Common myeloid progenitor, CD34-positive (primary cell): ENCODE results near the gene MUS81.

ENCODE experiments used
- CTCF ChIA-PET: fragments of 350-600 bp; sonication (Branson Sonifier 250); formaldehyde crosslinking; loops from one replicate; lab custom pipeline; 2021; ENCODE audit warnings: antibody characterized with exemption; lab: Charles Lee
- POLR2A ChIA-PET: fragments of 350-600 bp; sonication (Branson Sonifier 250); formaldehyde crosslinking; loops from one replicate; lab custom pipeline; 2021; ENCODE audit warnings: antibody characterized with exemption; lab: Charles Lee
- DNase-seq, 3 donors: peaks; one replicate each; pipeline versions ENCODE4 v3.0.0 to v3.0.0-alpha.2; 2013
- H3K27ac ChIP-seq, 2 experiments: 1 replicate in 1 of 2; 2 replicates in 1 of 2; pipeline ENCODE4 v1.7.0; 2013; ENCODE audit warnings: inconsistent platforms in 2 of 2, low read length in 2 of 2, mild to moderate bottlenecking in 2 of 2, low read depth in 1 of 2, moderate library complexity in 1 of 2; ENCODE audit not compliant: severe bottlenecking in 2 of 2, insufficient read depth in 1 of 2, poor library complexity in 1 of 2
- H3K27me3 ChIP-seq, 5 experiments: replicated peaks in 2 of 5; 1 replicate in 3 of 5; 2 replicates in 2 of 5; pipeline versions ENCODE4 v1.6.1 to v1.7.0; 2013; ENCODE audit warnings: low read length in 4 of 5, mild to moderate bottlenecking in 2 of 5, moderate library complexity in 2 of 5, inconsistent platforms in 1 of 5; ENCODE audit not compliant: insufficient read depth in 5 of 5, control insufficient read depth in 4 of 5
- H3K36me3 ChIP-seq, 4 experiments: 1 replicate in 2 of 4; 2 replicates in 2 of 4; pipeline versions ENCODE4 v1.6.1 to v1.7.0; 2013; ENCODE audit warnings: low read length in 3 of 4, control low read depth in 1 of 4, mild to moderate bottlenecking in 1 of 4; ENCODE audit not compliant: control insufficient read depth in 4 of 4, insufficient read depth in 4 of 4
- H3K4me1 ChIP-seq, 4 experiments: 1 replicate in 3 of 4; 2 replicates in 1 of 4; pipeline versions ENCODE4 v1.6.1 to v1.7.1; 2013; ENCODE audit warnings: low read length in 3 of 4, mild to moderate bottlenecking in 3 of 4, control low read depth in 1 of 4, inconsistent platforms in 1 of 4, moderate library complexity in 1 of 4; ENCODE audit not compliant: control insufficient read depth in 4 of 4, insufficient read depth in 4 of 4; ENCODE audit errors: control extremely low read depth in 1 of 4
- H3K4me3 ChIP-seq, 7 experiments: 1 replicate in 4 of 7; 2 replicates in 3 of 7; pipeline versions ENCODE4 v1.5.1 to v1.7.0; 2013; ENCODE audit warnings: mild to moderate bottlenecking in 7 of 7, low read length in 6 of 7, moderate library complexity in 6 of 7, inconsistent platforms in 2 of 7, low read depth in 2 of 7, control low read depth in 1 of 7; ENCODE audit not compliant: insufficient read depth in 4 of 7, control insufficient read depth in 1 of 7; ENCODE audit errors: extremely low read depth in 1 of 7
- H3K9me3 ChIP-seq, 5 experiments: 1 replicate in 4 of 5; 2 replicates in 1 of 5; pipeline versions ENCODE4 v1.6.1 to v1.7.1; 2013; ENCODE audit warnings: low read length in 4 of 5, mild to moderate bottlenecking in 2 of 5, inconsistent platforms in 1 of 5, low read depth in 1 of 5, moderate library complexity in 1 of 5; ENCODE audit not compliant: control insufficient read depth in 4 of 5, insufficient read depth in 2 of 5; ENCODE audit errors: control extremely low read depth in 1 of 5
- WGBS: methylation state at CpG from one replicate; pipeline ENCODE4 v1.1.5; 2013; ENCODE audit not compliant: insufficient coverage; 5-methylcytosine and 5-hydroxymethylcytosine counted together

The MUS81 gene

DNA sequence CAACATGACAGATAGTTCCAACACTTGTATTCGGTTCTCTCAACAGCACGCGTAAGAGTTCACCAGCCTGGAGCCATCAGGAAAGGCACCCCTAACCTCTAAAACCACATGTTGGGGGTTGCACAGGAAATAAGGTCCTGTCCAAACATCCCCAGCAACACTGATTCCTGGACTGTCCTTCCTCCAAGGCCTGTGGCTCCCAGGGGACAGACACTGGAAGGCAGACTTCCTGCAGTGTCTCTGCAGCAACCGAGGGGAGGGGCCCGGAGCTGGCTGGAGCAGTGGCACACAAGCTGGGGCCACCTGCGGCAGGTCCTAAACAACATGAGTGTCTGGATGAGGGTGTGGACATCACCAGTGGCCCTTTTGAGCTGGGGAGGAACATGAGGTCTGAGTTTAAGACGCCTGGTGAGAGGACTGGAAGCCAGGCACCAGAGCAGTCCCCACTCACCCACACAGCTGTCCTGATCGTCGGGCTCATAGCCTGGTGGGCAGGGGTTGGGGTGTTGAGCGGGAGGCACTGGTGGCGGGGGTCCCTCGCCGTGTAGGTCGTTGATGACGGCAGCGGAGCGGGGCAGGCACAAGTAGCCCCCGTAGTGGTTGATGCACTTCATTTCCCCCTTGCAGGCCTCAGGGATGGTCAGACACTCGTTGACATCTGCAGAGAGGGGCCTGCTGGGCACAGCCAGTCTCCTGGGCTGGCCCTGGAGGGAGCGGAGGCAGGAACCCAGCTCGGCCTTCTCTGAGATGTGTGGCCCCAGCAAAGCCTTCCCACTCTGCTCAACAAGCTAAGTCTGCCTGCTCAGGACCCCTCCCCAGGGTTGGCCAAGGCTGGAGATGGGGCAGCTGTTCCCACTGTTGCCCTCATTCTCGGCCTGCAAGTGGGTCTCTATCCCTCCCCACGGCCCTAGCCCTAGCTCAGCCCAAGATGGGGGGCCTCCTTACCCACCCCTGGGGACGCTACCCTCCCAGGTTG, 10.8 kb downstream of the MUS81 start:
- DNase-seq = peak in 1 of 3 donors; percentile 37
- ChIA-PET POLR2A (interaction anchor here (0.5 to 2.8 kb wide), 4 partner anchors 11 to 185 kb away, joined by 3 to 22 read pairs (median 4); partner anchors contain the start of genes CFL1 and MUS81), CTCF (interaction anchor here (0.7 to 11.0 kb wide), 8 partner anchors 8 to 264 kb away, joined by 3 to 168 read pairs (median 4); partner anchors contain the start of genes CCDC85B, FIBP, KAT5 and MUS81)
- H3K36me3 ChIP-seq = peaks cover 0 to 15% (median 9%) of the 10 kb centered on the region in 4 experiments
- 55% methylated on average over 23 of the region's 24 CpGs for WGBS
- no peaks in the 10 kb centered on the region for H3K9me3 ChIP-seq
- H3K27ac ChIP-seq = no peak overlapping the region
- no peaks in the 10 kb centered on the region for H3K27me3 ChIP-seq
- H3K4me1 ChIP-seq = peaks cover 0 to 52% (median 43%) of the 10 kb centered on the region in 4 experiments
- H3K4me3 ChIP-seq = peak overlapping the region in 2 of 7 experiments; percentile 13 to 50

DNA sequence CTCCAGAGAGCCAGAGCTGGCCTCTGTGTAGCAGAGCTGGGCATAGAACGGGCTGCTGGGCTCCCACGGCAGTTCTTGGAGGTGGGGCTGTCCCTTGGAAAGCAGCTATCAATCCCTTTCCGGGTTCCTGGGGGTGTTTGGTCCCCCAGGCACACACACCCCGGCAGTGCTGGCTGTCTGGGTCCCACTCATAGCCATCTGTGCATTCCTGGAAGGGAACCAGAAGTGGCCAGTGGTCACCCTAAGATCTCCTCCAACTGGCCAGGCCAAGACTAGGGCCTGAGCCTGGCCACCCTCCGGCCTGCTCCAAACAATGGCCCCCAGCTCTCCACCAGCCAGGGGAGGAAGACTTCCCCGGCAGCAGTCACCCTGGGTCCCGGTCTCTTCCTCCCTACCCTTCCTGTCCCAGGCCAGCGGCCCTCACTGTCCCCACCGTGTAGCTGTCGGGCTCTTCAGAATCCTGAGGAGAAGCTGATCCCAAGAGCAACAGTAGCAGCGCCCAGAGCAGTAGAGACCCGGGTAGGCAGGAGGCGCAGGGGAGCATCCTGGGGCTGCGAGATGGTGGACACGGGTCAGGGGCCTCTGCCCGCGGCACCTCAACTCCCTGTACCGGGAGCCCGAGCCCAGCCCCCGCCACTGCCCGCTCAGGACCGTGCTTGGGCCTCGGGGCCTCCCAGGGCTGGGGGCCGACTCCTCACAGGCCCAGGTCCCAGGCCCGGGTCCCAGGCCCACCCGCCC, 11.7 kb downstream of the MUS81 start:
- CTCF ChIA-PET = interaction anchor here (0.7 to 11.0 kb wide), 8 partner anchors 11 to 263 kb away, joined by 3 to 168 read pairs (median 4); partner anchors contain the start of genes CCDC85B, FIBP, KAT5 and MUS81
- Histone ChIP-seq H3K27me3 (no peaks in the 10 kb centered on the region), H3K27ac (no peak overlapping the region), H3K9me3 (no peaks in the 10 kb centered on the region), H3K4me1 (peaks cover 0 to 51% (median 43%) of the 10 kb centered on the region in 4 experiments), H3K36me3 (peaks cover 0 to 6% (median 4%) of the 10 kb centered on the region in 4 experiments), H3K4me3 (peak overlapping the region in 2 of 7 experiments; percentile 13 to 74)
- WGBS = 88% methylated on average over 22 of the region's 26 CpGs
- POLR2A ChIA-PET = interaction anchor here (1.1 to 2.8 kb wide), 3 partner anchors 12 to 20 kb away, joined by 4 to 22 read pairs (median 4); partner anchors contain the start of genes CFL1 and MUS81
- DNase-seq = no peak

DNA sequence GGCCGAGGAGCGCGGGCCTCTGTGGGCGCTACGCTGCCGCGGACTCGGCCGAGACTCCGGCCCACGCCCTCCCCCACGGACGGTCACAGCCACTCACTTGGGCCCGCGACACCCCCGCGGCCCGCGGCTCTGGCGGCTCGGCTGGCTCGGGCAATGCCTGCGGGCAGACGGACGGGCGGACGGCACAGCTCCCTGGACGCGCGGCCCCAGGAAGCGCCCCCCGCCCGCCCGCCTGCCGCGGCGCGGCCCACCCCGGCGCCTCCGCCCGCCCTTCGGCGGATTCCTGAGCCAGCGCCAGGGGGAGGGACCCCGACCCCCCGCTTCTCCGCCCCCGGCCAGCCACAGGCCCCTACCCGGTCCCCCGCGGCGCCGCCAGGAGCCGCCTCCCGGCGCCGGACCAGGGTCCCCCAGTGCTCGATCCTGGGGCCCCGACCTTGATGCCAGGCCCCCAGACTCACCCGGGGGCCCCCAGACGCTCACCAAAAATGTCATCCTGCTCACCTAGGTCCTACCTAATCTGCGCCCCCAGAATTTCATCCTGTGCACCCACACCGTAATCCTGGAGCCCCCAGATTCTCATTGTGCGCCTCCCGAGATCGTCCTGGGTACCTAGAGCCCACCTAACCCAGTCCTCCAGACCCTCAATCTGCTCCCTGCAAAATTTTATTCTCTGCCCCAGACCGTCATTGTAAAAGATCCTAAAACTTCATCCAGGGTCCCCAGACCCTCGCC, 12.5 kb downstream of the MUS81 start, which contains the start of gene EFEMP2:
TSS of gene EFEMP2 (minus strand) at position 215 of the 732 bp plus-strand sequence. CDS start 446 bp downstream, outside the sequence.
- peaks cover 0 to 51% (median 41%) of the 10 kb centered on the region in 4 experiments for H3K4me1 ChIP-seq

DNA sequence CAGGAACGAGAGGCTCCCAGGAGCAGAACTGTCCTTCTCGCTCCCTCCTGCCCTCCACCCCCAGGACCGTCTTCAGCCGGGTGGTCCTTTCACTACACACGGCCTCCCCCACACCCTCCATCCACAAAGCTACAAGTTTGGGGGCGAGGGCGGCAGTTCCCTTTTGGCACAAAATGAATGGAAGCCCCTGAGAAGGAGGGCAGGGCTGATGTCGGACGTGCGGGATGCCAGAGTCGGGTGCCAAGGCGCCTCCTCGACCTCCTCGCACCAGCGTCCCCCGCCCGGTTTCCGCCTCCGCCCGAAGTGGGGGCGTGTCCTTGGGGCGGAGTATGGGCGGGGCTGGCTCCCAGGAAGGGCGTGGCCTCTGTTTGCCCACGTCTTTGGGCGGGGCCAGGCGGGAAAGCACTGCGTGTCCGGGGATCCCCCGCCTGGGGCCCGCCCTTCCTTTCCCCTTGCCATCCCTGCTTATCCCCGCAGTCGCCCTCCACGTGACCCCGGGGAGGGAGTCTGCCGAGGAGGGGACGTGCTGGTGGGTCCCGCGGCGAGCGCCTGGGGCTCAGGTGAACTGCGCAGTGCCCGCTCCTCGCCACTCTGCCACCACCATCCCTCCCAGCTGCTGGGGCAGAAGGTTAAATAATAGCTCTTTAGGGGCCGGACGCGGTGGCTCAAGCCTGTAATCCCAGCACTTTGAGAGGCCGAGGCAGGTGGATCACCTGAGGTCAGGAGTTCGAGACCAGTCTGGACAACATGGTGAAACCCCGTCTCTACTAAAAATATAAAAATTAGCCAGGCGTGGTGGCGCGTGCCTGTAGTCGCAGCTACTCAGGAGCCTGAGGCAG, 13.3 kb downstream of the MUS81 start:
- ChIA-PET POLR2A (interaction anchor here (1.0 kb wide), 1 partner anchor 19 kb away, joined by 4 read pairs; no protein-coding TSS in a partner anchor), CTCF (interaction anchor here (7.7 to 11.0 kb wide), 2 partner anchors 12 kb away, joined by 81 to 168 read pairs; partner anchors contain the start of genes CCDC85B, FIBP and MUS81)
- Histone ChIP-seq H3K36me3 (peaks cover 0 to 1% (median 0%) of the 10 kb centered on the region in 4 experiments), H3K27me3 (no peaks in the 10 kb centered on the region), H3K9me3 (no peaks in the 10 kb centered on the region), H3K4me1 (peaks cover 0 to 53% (median 40%) of the 10 kb centered on the region in 4 experiments), H3K27ac (peak overlapping the region in 1 of 2 experiments; percentile 43), H3K4me3 (peak overlapping the region; percentile 10 to 82 (median 65))
- DNase-seq = peak; percentile 84 to 89 (median 89)
- WGBS = 2% methylated on average over 27 of the region's 54 CpGs

More for the DNA sequence above, 12.5 kb downstream of the MUS81 start, which contains the start of gene EFEMP2:
- peak within 1 kb of the TSS in 1 of 2 experiments; percentile 43 for H3K27ac ChIP-seq
- ChIA-PET POLR2A (interaction anchor here (1.1 to 2.8 kb wide), 2 partner anchors 13 to 15 kb away, joined by 4 to 22 read pairs; partner anchors contain the start of genes CFL1 and MUS81), CTCF (interaction anchor here (0.7 to 11.0 kb wide), 4 partner anchors 12 to 93 kb away, joined by 3 to 168 read pairs (median 42); partner anchors contain the start of genes CCDC85B, FIBP and MUS81)
- H3K9me3 ChIP-seq = no peaks in the 10 kb centered on the region
- H3K27me3 ChIP-seq = no peaks in the 10 kb centered on the region
- peak within 1 kb of the TSS; percentile 10 to 82 (median 65) for H3K4me3 ChIP-seq
- peak in 1 of 3 donors; percentile 19 for DNase-seq
- 2% methylated on average over 50 of the region's 69 CpGs for WGBS
- peaks cover 0 to 4% (median 2%) of the 10 kb centered on the region in 4 experiments for H3K36me3 ChIP-seq

DNA sequence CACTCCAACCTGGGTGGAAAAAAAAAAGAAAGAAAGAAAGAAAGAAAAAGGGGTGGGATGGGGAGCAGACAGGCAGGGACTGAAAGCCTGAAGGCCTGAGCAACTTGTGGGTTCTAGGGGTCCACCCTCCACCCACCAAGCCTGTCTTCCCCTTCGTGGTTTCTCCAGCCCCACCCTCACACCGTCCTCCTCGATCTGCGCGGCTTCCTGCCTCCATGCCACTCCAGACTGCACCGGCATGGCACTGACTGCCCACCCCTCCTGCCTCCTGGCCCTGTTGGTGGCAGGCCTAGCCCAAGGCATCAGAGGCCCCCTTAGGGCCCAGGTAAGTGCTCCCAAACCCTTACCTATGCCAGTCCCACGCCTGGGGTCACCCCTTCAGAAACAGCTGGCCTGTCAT, 19.4 kb downstream of the MUS81 start, which contains the start of gene CTSW:
TSS of gene CTSW (plus strand) at position 221 of the 400 bp plus-strand sequence. CDS start at position 239, 18 bp downstream.
- no peaks in the 10 kb centered on the region for H3K27me3 ChIP-seq
- ChIA-PET POLR2A (interaction anchor here (0.6 to 2.2 kb wide), 5 partner anchors 11 to 380 kb away, joined by 3 to 6 read pairs (median 3); partner anchors contain the start of genes CCDC85B and CFL1), CTCF (interaction anchor here (0.9 to 5.6 kb wide), 5 partner anchors 9 to 32 kb away, joined by 3 to 27 read pairs (median 3); partner anchors contain the start of genes CCDC85B and FIBP)
- DNase-seq = peak in 2 of 3 donors; percentile 78 to 85
- H3K36me3 ChIP-seq = peaks cover 2 to 33% (median 21%) of the 10 kb centered on the region in 4 experiments
- 0% methylated on average over 7 of the region's 7 CpGs for WGBS
- peak within 1 kb of the TSS in 6 of 7 experiments; percentile 31 to 72 (median 56) for H3K4me3 ChIP-seq
- peak within 1 kb of the TSS; percentile 4 to 54 for H3K27ac ChIP-seq
- peaks cover 0 to 39% (median 26%) of the 10 kb centered on the region in 4 experiments for H3K4me1 ChIP-seq
- H3K9me3 ChIP-seq = no peaks in the 10 kb centered on the region
